Glutamatergic neuron (in vitro differentiated cells): Measurements from ENCODE around the gene SCYL2. TPM values are rescaled to one million over a fixed set of nuclear protein-coding genes. Genes with fewer than 3 reads are reported as not detected.
"Not testable (repeated sequence)": the region's sequence is repeated elsewhere in the genome, so short reads cannot be mapped to it uniquely, and the experiment has no call there.

Source experiments
- DNase-seq: peaks from one replicate; pipeline ENCODE4 v3.0.0; 2022
- H3K27ac Mint-ChIP-seq: one replicate; pipeline ENCODE4 v1.8.0; 2020; ENCODE audit warnings: mild to moderate bottlenecking, mixed read lengths, inconsistent platforms; ENCODE audit not compliant: unreplicated experiment
- H3K27me3 Mint-ChIP-seq: one replicate; pipeline ENCODE4 v1.8.0; 2020; ENCODE audit warnings: mild to moderate bottlenecking, moderate library complexity, mixed read lengths, inconsistent platforms; ENCODE audit not compliant: unreplicated experiment
- H3K36me3 Mint-ChIP-seq: one replicate; pipeline ENCODE4 v1.8.0; 2020; ENCODE audit warnings: mild to moderate bottlenecking, mixed read lengths, inconsistent platforms; ENCODE audit not compliant: unreplicated experiment
- H3K4me1 Mint-ChIP-seq: one replicate; pipeline ENCODE4 v1.8.0; 2020; ENCODE audit warnings: mild to moderate bottlenecking, low read depth, mixed read lengths, inconsistent platforms; ENCODE audit not compliant: unreplicated experiment
- H3K4me3 Mint-ChIP-seq: one replicate; pipeline ENCODE4 v1.8.0; 2020; ENCODE audit warnings: mild to moderate bottlenecking, mixed read lengths, inconsistent platforms; ENCODE audit not compliant: unreplicated experiment
- H3K9me3 Mint-ChIP-seq: one replicate; pipeline ENCODE4 v1.8.0; 2020; ENCODE audit warnings: mild to moderate bottlenecking, moderate library complexity, mixed read lengths, inconsistent platforms; ENCODE audit not compliant: unreplicated experiment
- long read RNA-seq: library from polyadenylated mRNA; unstranded; transcript quantifications from one replicate; pipeline ENCODE4 v2.0.0, GENCODE V29; 2020; ENCODE audit not compliant: unreplicated experiment
- total RNA-seq: library from RNA; stranded (reverse); fragmentation: NEBNext Ultra II Directional; extraction: Animal tissue kit (Norgen Biotek cat#: 25700); gene quantifications from one replicate; pipeline ENCODE4 v1.2.1, GENCODE V29; 2021; ENCODE audit not compliant: unreplicated experiment
- TF ChIP-seq, protein P1 (sequence below): fragments of 200-600 bp; sonication (generic); IDR thresholded peaks from one replicate; pipeline ENCODE4 v1.5.0; 2021; ENCODE audit not compliant: partially characterized antibody, unreplicated experiment

Gene SCYL2, protein sequence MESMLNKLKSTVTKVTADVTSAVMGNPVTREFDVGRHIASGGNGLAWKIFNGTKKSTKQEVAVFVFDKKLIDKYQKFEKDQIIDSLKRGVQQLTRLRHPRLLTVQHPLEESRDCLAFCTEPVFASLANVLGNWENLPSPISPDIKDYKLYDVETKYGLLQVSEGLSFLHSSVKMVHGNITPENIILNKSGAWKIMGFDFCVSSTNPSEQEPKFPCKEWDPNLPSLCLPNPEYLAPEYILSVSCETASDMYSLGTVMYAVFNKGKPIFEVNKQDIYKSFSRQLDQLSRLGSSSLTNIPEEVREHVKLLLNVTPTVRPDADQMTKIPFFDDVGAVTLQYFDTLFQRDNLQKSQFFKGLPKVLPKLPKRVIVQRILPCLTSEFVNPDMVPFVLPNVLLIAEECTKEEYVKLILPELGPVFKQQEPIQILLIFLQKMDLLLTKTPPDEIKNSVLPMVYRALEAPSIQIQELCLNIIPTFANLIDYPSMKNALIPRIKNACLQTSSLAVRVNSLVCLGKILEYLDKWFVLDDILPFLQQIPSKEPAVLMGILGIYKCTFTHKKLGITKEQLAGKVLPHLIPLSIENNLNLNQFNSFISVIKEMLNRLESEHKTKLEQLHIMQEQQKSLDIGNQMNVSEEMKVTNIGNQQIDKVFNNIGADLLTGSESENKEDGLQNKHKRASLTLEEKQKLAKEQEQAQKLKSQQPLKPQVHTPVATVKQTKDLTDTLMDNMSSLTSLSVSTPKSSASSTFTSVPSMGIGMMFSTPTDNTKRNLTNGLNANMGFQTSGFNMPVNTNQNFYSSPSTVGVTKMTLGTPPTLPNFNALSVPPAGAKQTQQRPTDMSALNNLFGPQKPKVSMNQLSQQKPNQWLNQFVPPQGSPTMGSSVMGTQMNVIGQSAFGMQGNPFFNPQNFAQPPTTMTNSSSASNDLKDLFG
- total RNA-seq, result 106 TPM
- long read RNA-seq, partial matches to known transcripts, result 3 of 3 reads
- long read RNA-seq, other reads (novel, unspliced or antisense), result 0 of 3 reads

DNA sequence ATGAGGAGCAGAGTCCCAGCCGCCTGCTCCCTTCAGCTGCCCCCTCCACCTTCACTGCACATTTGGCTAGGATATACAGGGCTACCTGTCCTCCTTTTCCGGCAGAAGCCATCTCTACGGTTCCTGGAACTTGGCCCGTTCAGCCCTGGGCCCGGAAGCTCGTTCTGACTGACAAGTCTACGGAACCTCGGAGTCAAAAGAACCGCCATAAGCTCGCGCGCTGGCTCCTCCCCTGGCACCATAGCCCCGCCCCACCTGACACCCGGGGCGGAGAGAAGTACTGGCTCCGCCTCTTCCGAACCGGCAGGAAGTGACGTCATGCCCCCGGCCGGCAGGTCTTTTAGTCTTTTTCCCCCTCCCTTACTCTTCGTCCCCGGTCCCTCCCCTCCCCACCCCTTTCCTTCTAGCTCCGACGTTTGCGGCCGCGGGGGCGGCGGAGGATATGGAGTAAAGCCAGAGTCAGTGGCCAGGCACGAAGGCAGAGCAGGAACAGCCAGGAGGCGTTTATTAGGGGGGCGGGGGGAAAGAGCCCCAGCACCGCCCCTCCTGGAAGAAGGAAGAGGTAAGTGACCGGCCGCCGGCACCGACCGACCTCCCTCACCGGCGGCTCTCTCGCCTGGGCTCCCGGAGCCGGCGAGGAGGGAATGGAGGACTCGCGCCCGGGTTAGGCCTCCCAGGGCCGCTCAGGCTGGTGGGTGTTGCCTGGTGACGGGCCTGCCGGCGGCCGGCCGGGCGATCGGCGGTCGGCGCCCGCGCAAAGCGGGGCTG is at the start of gene SCYL2, which contains the start of gene DEPDC4:
SCYL2 (plus strand) TSS at position 343 of the 768 bp plus-strand sequence. CDS start 15,794 bp downstream, outside the sequence.
DEPDC4 (minus strand) TSS at position 245 of the 768 bp plus-strand sequence; CDS start at position 242, 3 bp downstream.
- Mint-ChIP-seq H3K27ac (peak within 1 kb of the TSS; percentile 97), H3K4me1 (peaks cover 12% of the 10 kb centered on the region), H3K27me3 (peaks cover 4% of the 10 kb centered on the region), H3K36me3 (no peaks in the 10 kb centered on the region), H3K4me3 (peak within 1 kb of the TSS; percentile 98), H3K9me3 (peaks cover 4% of the 10 kb centered on the region)
- DNase-seq, result peak; percentile 94
- TF ChIP-seq, protein P1, sequence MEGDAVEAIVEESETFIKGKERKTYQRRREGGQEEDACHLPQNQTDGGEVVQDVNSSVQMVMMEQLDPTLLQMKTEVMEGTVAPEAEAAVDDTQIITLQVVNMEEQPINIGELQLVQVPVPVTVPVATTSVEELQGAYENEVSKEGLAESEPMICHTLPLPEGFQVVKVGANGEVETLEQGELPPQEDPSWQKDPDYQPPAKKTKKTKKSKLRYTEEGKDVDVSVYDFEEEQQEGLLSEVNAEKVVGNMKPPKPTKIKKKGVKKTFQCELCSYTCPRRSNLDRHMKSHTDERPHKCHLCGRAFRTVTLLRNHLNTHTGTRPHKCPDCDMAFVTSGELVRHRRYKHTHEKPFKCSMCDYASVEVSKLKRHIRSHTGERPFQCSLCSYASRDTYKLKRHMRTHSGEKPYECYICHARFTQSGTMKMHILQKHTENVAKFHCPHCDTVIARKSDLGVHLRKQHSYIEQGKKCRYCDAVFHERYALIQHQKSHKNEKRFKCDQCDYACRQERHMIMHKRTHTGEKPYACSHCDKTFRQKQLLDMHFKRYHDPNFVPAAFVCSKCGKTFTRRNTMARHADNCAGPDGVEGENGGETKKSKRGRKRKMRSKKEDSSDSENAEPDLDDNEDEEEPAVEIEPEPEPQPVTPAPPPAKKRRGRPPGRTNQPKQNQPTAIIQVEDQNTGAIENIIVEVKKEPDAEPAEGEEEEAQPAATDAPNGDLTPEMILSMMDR, result no peak

DNA sequence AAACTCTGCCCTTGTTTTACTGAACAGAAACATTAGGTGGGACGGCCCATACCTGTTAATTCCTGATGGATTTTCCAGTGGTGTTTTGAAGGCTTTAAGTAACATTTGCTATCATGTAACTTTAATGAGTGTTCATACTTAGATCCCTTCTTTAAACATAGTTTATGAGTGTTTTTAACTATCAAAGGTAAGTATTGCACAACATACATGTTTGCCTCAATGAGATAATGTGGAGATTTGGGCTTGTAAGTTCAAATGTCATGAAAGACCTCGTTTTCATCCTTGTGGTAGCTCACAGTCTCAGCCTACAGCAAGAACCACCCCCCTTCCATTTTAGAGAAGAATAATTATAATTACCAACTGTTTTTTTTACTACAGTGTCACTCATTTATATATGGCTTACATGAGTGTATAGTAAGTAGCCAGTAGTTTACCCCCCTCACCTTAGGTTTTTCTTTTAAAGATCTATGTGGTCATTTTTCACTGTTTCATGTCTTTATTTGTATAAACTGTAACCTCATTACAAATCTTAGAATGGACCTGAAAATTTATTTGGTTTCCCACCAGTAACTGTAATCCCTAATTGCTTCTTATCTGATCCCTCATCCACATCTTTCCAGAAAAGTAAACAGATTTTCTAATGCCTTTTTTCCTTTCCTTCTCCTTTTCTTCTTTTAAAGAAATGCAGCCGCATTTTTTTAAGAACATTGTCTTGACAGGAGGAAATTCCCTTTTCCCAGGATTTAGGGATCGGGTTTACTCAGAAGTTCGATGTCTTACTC is 47.5 kb upstream of the SCYL2 start:
- TF ChIP-seq, protein P1, result no peak
- no peaks in the 10 kb centered on the region for H3K4me1 Mint-ChIP-seq
- H3K4me3 Mint-ChIP-seq, result no peak overlapping the region
- no peak overlapping the region for H3K27ac Mint-ChIP-seq
- no peaks in the 10 kb centered on the region for H3K36me3 Mint-ChIP-seq
- DNase-seq, result no peak
- no peaks in the 10 kb centered on the region for H3K9me3 Mint-ChIP-seq
- H3K27me3 Mint-ChIP-seq, result no peaks in the 10 kb centered on the region

DNA sequence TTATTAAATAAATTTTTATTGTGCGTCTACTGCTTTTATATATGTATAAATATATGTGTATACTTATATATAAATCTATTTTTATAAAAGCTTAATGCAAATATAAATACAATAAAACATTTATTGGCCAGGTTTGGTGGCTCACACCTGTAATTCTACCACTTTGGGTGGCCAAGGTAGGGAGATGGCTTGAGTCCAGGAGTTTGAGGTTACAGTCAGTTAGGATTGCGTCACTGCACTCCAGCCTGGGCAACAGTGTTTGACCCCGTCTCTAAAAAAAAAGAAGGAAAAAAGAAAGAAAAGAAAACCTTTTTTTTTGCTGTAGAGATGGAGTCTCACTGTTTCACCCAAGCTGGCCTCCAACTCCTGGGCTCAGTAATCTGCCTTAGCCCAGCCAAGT is 45.5 kb upstream of the SCYL2 start:
- Mint-ChIP-seq H3K9me3 (no peaks in the 10 kb centered on the region), H3K27ac (no peak overlapping the region), H3K4me1 (no peaks in the 10 kb centered on the region), H3K27me3 (no peaks in the 10 kb centered on the region), H3K4me3 (no peak overlapping the region), H3K36me3 (no peaks in the 10 kb centered on the region)
- TF ChIP-seq, protein P1, result no peak
- no peak for DNase-seq

DNA sequence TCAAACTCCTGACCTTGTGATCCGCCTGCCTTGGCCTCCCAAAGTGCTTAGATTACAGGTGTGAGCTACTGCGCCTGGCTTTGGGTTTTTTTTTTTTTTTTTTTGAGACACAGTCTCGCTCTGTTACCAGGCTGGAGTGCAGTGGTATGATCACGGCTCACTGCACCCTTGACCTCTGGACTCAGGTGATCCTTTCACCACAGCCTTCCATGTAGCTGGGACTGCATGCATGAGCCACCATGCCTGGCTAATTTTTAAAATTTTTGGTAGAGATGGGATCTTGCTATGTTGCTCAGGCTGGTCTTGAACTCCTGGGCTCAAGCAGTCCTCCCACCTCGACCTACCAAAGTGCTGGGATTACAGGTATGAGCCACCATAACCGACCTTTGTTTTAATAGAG is 44.8 kb upstream of the SCYL2 start:
- H3K27me3 Mint-ChIP-seq, H3K36me3 Mint-ChIP-seq, DNase-seq, H3K9me3 Mint-ChIP-seq, H3K4me3 Mint-ChIP-seq, H3K4me1 Mint-ChIP-seq, H3K27ac Mint-ChIP-seq: not testable (repeated sequence)
